Kidney (tissue), 14 donors: ENCODE data around the gene CHSY1. TPM values are rescaled to one million over a fixed set of nuclear protein-coding genes. Genes with fewer than 3 reads are reported as not detected.
A peak's percentile ranks its signal among the peaks of the same experiment; 100 is the strongest.

Experiments
- DNase-seq, 5 donors: peaks; one replicate each; pipeline ENCODE4 v3.0.0-alpha.2; 2013 to 2020
- FAIRE-seq: peaks from 2 replicates; lab custom pipeline; 2012; peaks lifted over from hg19 to GRCh38; lab: Jason Lieb, UNC
- H3K27ac ChIP-seq, 2 donors: one replicate each; pipeline ENCODE4 v1.7.0; 2013; ENCODE audit warnings: low read depth in 2 of 2, low read length in 2 of 2, inconsistent platforms in 1 of 2
- H3K27me3 ChIP-seq: one replicate; pipeline ENCODE4 v1.7.1; 2013; ENCODE audit warnings: low read length, inconsistent platforms; ENCODE audit not compliant: control insufficient read depth, insufficient read depth
- H3K36me3 ChIP-seq, 3 donors: one replicate each; pipeline versions ENCODE4 v1.7.0 to v1.7.1; 2013; ENCODE audit warnings: low read length in 3 of 3, control low read depth in 1 of 3, inconsistent platforms in 1 of 3; ENCODE audit not compliant: insufficient read depth in 3 of 3, control insufficient read depth in 2 of 3
- H3K4me1 ChIP-seq, 3 donors: one replicate each; pipeline versions ENCODE4 v1.7.0 to v1.7.1; 2013; ENCODE audit warnings: low read length in 3 of 3, inconsistent platforms in 1 of 3, low read depth in 1 of 3; ENCODE audit not compliant: control insufficient read depth in 2 of 3, insufficient read depth in 2 of 3
- H3K4me3 ChIP-seq, 3 donors: one replicate each; pipeline versions ENCODE4 v1.7.0 to v1.8.1; 2013; ENCODE audit warnings: low read length in 3 of 3, control low read depth in 1 of 3, inconsistent platforms in 1 of 3
- H3K9ac ChIP-seq, 3 donors: one replicate each; pipeline versions ENCODE4 v1.7.0 to v1.7.1; 2013; ENCODE audit warnings: low read length in 3 of 3, control low read depth in 1 of 3, inconsistent platforms in 1 of 3
- H3K9me3 ChIP-seq, 3 donors: one replicate each; pipeline versions ENCODE4 v1.7.0 to v1.7.1; 2013; ENCODE audit warnings: low read length in 3 of 3, control low read depth in 1 of 3, inconsistent platforms in 1 of 3; ENCODE audit not compliant: control insufficient read depth in 2 of 3, insufficient read depth in 1 of 3
- CTCF ChIP-seq: IDR thresholded peaks from 3 replicates; pipeline ENCODE4 v1.5.1; 2012; ENCODE audit warnings: mild to moderate bottlenecking, moderate library complexity, borderline replicate concordance; ENCODE audit not compliant: insufficient read depth; ENCODE audit errors: extremely low read depth
- intact Hi-C: fragments of 100-400 bp; cut with DNase I; formaldehyde crosslinking; loops from one replicate; pipeline ENCODE4 v1.11.1; 2022
- polyA plus RNA-seq: library from polyadenylated mRNA; stranded (reverse); fragments of 350-450 nt; fragmentation: Illumina TruSeq; extraction: RNeasy Lipid Tissue Mini Kit (QIAGEN cat#74804); gene quantifications from one replicate; pipeline ENCODE4 v1.2.3, GENCODE V29; 2014; ENCODE audit warnings: low read depth, low replicate concordance; ENCODE audit not compliant: insufficient read depth
- total RNA-seq: library from RNA; stranded (reverse); fragmentation: NEBNext Ultra II Directional; extraction: Animal tissue kit (Norgen Biotek cat#: 25700); gene quantifications from one replicate; pipeline ENCODE4 v1.2.1, GENCODE V29; 2021
- donor health status: control.
- donor health status: control.
- donor health status: control.
- donor health status: control.
- donor health status: control.
- donor health status: DM: yes; HTN: yes; CAD: no.
- donor health status: Normal renal cell carcinoma (clear cell type).

Gene CHSY1
- total and polyA plus RNA-seq, 2 donors from 2014 or later, result 7.2 to 41.6 TPM

- Histone ChIP-seq H3K4me3 (peak overlapping the region; percentile 90 to 96 (median 90)), H3K36me3 (peaks cover 17 to 32% (median 31%) of the 10 kb centered on the region in 3 donors), H3K27me3 (no peaks in the 10 kb centered on the region), H3K9me3 (no peaks in the 10 kb centered on the region), H3K9ac (peak overlapping the region; percentile 27 to 88 (median 86)), H3K27ac (peak overlapping the region; percentile 37 to 71), H3K4me1 (peaks cover 0 to 8% (median 0%) of the 10 kb centered on the region in 3 donors)
- intact Hi-C loops, result no loop called here
- FAIRE-seq, result no peak
- DNase-seq, result peak in 3 of 5 donors; percentile 26 to 46 (median 36)
- no peak for TF ChIP-seq CTCF
These were observed 24.7 kb upstream of the CHSY1 start for GRCh38 chr15:101276501-101277037.

GRCh38 chr15:101275018-101275417 lies 23.2 kb upstream of the CHSY1 start:
- FAIRE-seq (no peak), DNase-seq (peak in 1 of 5 donors; percentile 4)
- intact Hi-C loops, result no loop called here
- no peaks in the 10 kb centered on the region for H3K27me3 ChIP-seq
- H3K27ac ChIP-seq, result no peak overlapping the region
- H3K9ac ChIP-seq, result no peak overlapping the region
- H3K4me3 ChIP-seq, result no peak overlapping the region
- no peak for TF ChIP-seq CTCF
- H3K9me3 ChIP-seq, result no peaks in the 10 kb centered on the region
- H3K36me3 ChIP-seq, result peaks cover 18 to 42% (median 42%) of the 10 kb centered on the region in 3 donors
- peaks cover 0 to 8% (median 0%) of the 10 kb centered on the region in 3 donors for H3K4me1 ChIP-seq

- no peak for FAIRE-seq
- Histone ChIP-seq H3K9ac (no peak overlapping the region), H3K4me3 (no peak overlapping the region), H3K4me1 (peaks cover 0 to 8% (median 0%) of the 10 kb centered on the region in 3 donors), H3K36me3 (peaks cover 16 to 42% (median 42%) of the 10 kb centered on the region in 3 donors), H3K27me3 (no peaks in the 10 kb centered on the region), H3K9me3 (no peaks in the 10 kb centered on the region), H3K27ac (no peak overlapping the region)
- intact Hi-C loops, result no loop called here
- peak in 1 of 5 donors; percentile 15 for DNase-seq
- no peak for TF ChIP-seq CTCF
These were observed 21.7 kb upstream of the CHSY1 start for GRCh38 chr15:101273534-101273933.
